Measurements from ENCODE around the gene RAB11FIP5. TPM values are rescaled to one million over a fixed set of nuclear protein-coding genes. Genes with fewer than 3 reads are reported as not detected.
"Not testable (repeated sequence)": the region's sequence is repeated elsewhere in the genome, so short reads cannot be mapped to it uniquely, and the experiment has no call there.

RAB11FIP5 gene
- total RNA-seq, 1 experiment from 2014 or later, result 18.1 TPM

DNA sequence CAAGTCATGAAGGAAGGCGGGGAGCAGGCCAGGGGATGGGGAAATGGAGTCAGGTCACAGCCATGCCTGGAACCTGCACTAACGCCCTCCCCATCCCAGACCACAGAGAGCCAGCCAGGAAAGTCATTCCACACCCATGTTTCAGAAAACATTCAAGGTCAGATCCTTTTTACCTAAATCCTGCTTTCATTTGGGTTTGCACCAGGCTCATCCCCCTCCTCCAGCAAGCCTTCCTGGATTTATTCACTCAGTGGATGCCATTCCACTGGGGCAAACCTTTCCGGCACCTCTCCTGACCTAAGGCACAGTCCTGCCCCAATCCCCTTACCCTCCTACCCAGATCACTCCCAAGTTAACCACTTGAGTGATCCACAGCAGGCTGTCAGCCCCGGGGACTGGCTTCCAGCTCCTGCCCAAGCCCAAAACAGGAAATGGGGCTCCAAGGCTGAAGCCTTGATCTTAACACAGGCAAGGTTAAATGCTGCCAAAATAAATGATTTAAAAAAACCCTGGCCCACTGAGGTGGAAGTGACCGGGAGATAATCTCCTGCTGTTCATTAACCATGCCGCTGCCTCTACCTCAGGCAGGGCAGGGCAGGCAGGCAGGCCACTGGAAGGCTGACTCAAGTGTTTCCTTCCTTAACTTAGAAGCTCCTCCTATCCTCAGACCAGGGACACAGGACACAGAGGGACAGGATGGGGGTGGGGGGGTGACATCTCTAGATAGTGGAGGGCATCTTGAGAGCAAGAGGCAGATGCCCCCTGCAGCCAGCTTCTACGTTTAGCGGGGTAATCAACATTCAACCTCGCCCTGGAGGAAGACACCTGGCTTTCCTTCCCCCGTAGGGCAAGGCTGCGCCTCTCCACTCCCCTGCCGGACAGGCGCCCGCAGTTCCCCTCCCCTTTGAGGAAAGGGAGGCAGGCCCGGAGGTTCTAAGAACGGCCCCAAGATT lies 1.4 kb downstream of the RAB11FIP5 start:
- peak; percentile 53 for DNase-seq (ENCODE audit: low spot score)
- in situ Hi-C loops (cut with HindIII; ENCODE audit: low sequenced_read_pairs), result no loop called here

DNA sequence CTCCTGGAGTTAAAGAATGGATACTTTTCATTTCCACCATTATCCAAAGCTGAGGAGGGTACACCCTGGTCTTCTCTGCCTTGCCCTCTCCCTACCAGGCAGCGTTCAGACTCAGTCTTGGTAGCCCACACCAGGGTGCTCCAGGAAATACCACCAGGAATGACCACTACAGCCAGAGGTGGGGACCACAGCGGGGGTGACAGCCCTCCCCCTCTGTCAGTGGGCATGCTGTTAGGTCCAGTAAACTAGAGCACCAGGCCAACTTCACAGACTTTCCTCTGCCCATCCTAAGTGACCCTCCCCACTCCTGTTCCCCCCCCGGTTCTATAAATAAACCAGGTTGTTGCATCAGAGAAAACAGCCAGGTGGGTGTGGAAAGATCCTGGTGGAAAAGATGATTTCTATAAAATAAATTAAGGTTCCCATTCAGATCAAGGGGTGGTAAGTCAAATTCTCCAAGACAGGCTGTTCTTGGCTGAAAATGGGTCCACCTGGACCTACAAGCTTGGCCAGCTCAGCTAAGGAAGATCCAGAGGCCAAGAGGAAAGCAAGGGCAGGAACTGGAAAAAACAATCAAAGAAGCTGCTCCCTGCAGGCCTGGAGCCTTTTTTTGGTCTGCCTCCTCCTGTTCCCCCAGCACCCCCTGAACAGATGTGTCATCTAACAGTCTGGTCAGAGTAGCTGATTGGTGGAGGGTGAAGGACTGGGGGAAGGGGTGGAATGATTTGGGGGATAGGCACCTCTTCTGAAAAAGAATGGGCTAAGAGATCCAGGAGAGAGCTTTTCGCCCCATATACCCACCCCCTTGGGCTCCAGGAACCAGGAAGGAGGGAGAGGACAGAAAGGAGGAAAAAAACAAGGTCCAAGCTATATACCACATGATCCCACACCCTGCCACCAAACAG lies 2.3 kb downstream of the RAB11FIP5 start:
- DNase-seq (ENCODE audit: low spot score), result no peak
- in situ Hi-C loops (cut with HindIII; ENCODE audit: low sequenced_read_pairs), result no loop called here

DNA sequence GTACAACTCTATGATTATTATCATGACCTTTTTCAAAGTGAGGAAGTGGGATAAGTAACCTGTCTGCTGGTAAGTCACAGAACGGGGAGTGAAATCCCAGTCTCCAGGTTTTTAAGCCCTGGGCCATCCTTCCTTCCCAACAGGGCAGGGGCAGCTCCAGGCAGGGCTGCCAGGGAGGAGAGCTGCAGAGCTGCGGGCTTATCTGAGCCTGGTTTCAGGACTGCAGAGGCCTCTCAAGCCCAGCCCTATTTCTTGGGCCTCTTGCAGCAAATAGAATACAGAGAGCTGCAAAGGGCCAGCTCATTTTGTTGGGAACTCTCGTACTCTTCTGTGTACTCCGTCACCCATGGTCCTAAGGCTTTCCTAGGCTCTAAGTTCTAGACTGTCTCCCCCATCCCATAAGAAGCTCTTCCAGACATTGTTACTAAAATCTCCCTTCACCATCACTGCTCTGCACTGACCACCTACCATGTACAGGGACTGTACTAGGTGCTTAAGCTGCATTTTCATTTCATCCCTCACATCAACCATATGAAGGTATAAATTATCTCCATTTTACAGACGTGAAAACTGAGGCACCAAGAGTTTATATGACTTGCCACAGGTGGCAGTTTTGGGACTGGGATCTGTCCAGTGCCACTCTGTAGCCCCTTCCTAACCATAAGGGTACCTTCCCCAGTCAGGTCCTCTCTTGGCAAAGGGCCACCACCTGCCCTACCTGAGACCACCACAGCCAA lies 3.1 kb downstream of the RAB11FIP5 start:
- DNase-seq (ENCODE audit: low spot score), result no peak
- in situ Hi-C loops (cut with HindIII; ENCODE audit: low sequenced_read_pairs), result no loop called here

DNA sequence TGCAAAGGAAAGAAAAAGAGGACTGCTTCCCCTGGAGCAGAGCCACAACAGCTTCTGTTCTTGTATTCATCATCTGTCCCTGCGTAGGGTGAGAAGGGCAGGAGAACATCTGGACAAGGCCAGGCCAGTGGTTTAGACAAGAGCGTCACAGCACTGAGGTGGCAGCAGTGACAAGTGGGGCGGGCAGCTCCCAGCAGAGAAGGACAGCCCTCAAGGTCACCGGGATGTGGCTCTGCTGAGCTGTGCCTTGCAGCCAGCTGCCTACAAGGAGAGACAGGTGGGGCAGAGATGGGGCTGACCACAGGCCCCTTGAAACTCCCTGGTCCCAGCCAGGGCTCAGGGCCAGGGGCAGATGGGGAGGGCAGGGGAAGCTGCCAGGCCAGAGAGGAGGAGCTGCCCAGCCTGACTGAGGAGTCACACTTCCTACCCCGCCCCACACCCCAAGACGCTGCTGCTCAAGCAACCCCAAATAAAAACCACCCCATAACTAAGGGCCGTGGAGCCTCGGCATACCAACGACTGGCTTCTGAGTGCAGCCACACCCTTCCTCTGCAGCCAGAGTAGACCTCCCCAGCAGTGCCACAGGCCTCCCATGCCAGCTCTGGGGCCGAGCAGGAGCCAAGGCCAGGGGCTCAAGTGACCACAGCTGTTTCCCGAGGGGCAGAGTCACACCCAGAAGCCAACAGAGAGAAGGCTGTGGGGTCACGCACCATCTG lies 5.4 kb downstream of the RAB11FIP5 start:
- peak; percentile 68 for DNase-seq (ENCODE audit: low spot score)

DNA sequence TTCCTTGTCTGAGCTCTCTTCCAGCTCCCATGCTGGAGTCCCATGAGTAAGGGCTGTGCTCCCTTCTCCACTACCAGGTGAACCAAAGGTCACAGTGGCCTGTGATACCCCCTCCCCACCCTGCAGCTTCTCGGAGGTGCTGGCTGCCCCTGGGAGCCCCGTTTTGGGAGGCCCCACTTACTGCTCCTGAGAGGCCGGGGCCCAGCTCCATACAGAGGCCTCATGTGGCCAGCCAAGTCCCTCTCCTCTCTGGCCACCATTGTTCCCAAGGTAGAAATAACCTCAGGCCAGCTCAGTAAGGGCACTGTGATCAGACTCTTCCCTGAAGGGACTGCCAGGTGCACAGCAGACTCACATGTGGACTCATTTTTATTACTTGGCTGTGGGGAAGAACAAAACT lies 6.0 kb downstream of the RAB11FIP5 start:
- in situ Hi-C loops (cut with HindIII; ENCODE audit: low sequenced_read_pairs), result no loop called here
- DNase-seq (ENCODE audit: low spot score), result no peak

More for the DNA sequence above, 5.4 kb downstream of the RAB11FIP5 start:
- in situ Hi-C loops (cut with HindIII; ENCODE audit: low sequenced_read_pairs), result no loop called here

DNA sequence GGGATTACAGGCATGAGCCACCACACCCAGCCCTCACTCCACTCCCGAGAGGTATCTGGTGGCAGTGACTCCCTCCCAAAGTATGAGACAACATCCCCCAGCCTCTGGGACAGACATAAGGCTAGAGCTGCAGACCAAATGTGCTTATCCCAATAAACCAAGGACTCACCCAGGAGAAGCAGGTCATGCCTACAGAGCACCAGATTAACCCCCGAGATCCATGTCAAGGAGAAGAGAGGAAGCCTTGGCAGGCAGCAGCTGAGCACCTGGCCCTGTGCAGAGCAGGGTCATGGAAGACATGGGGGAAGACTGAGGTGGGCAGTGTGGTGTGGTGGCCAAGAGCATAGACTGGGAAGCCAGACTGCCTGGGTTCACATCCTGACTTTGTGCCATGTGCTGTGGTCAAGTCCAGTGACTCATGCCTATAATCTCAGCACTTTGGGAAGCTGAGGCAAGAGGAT lies 7.2 kb downstream of the RAB11FIP5 start:
- no peak for DNase-seq (ENCODE audit: low spot score)
- in situ Hi-C loops (cut with HindIII; ENCODE audit: low sequenced_read_pairs), result no loop called here

DNA sequence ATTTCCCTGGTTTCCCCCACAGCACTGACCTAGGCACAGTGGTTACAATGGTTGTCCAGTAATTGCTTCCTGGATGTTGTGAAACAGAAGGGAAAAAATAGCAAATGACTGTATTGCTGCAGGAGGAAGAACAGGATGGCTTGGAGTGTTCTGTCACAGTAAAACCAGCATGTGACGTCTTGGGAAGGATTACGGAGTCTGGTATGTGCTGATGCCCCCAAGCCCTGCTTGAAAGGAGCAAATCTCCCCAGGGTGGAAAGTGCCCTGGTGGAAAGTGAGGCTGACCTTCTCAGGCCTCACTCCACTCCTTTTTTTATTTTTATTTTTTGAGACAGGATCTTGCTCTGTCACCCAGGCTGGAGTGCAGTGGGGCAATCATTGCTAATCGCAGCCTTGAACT lies 7.8 kb downstream of the RAB11FIP5 start:
- DNase-seq (ENCODE audit: low spot score), result no peak
- in situ Hi-C loops (cut with HindIII; ENCODE audit: low sequenced_read_pairs), result no loop called here

DNA sequence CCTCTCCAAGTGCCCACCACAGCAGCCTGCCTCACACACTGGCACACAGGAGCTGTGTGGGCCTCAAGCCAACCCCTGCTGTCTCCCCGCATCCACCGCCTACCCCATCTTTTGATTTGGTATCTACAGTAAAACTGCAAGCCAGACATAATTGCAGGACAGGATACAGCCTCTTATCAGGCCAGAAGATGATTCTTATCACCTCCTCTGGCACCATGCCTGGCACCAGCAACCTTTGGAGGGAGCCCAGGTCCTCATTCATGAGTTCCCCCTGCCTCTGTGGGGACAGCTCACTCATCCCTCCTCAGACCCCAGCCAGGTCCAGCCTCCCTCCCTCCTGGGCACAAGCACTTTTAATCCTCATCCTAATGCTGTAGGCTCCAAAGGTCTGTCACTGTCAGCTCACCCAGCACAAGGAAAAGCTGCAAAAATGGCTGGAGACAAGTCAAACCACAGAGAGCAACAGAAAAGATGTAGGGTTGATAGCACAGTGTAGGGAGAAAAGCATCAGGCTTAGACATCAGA lies 9.7 kb downstream of the RAB11FIP5 start:
- DNase-seq (ENCODE audit: low spot score), result peak; percentile 44
- in situ Hi-C loops (cut with HindIII; ENCODE audit: low sequenced_read_pairs), result no loop called here

DNA sequence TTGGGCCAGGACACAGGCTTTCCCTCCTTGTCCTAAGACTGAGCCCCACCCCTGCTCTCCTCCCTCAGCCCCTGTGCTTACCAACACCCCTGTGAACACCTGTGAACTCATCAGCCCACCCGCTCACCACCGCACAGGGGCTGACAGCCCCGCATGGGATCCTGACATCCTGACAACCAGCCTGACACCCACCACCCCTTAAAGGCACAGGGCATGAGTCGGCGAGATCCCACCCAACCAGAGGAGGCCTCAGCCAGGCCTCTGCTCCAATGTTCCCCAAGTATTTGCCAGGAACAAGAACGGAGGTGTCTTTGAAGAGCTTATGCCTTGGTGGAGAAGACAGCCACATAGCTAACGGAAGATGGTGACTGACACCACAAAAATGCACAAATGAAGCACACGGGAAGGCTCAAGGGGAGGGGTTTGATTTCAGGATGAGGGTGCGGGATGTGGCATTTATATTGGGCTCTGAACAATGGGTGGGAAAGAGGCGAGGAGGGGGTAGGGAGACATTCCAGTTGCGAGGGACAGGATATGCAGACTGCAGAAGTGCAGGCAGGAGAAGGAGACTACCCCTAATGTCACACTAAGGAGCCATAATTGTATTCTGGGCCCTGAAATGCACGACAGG lies 11.0 kb downstream of the RAB11FIP5 start:
- no peak for DNase-seq (ENCODE audit: low spot score)
- in situ Hi-C loops (cut with HindIII; ENCODE audit: low sequenced_read_pairs), result no loop called here

DNA sequence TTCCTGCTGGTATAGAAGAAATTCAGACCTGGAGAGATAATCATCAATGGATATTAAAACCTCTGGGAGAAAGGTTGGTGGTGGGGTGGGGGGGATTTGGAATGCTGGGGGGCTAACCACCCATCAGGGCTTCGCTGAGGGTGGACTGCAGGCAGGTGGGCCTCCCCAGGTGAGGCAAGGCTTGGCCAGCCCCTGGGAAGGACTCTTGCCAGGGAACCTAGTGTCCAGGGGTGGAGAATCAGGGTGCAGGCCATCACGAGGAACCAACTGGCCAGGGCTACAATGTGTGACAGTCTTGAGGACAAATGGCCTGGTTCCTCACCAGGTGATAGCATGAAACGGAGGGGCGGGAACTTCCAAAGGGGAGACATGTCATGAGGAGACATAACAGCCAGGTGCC lies 11.8 kb downstream of the RAB11FIP5 start:
- DNase-seq (ENCODE audit: low spot score), result no peak
- in situ Hi-C loops (cut with HindIII; ENCODE audit: low sequenced_read_pairs), result no loop called here

DNA sequence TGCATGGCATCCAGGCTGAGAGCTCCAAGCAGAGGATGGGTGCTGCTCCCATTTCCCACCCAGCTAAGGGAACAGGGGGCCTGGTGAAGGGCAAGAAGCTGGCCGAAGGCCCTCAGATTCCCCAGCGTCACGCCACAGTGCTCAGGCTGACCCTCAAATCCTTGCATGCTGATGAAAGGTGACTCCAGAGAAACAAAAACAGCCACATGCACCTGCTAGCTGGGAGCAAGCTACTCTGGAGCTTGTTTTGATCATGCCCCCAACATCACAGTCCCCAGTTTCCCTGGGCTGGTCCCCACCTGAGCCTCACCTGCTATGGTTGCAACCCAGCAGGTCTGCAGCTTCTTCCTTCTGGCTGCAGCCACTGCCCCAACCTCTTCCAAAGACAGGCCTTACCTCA lies 13.3 kb downstream of the RAB11FIP5 start:
- in situ Hi-C loops (cut with HindIII; ENCODE audit: low sequenced_read_pairs), result no loop called here
- DNase-seq (ENCODE audit: low spot score), result no peak

DNA sequence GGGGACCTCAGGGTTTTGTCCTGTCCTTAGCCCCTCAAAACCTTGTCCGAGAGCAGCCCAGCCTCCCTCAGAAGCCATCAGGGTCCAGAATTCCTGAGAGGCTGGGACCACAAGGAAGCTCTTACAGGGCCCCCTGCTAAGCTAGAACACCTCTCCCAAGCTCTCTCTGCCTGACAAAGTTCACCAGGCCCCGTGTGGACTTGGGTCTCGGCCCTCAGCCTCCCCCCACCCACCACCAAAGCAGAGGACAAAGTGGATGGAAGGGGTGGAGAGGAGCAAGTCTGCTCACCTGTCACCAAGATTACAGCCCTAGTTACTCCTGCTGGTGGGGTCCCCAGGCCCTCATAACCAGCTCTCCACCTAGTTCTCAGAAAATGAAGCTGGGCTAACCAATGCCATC lies 16.8 kb downstream of the RAB11FIP5 start:
- in situ Hi-C loops (cut with HindIII; ENCODE audit: low sequenced_read_pairs), result no loop called here
- DNase-seq (ENCODE audit: low spot score), result no peak

DNA sequence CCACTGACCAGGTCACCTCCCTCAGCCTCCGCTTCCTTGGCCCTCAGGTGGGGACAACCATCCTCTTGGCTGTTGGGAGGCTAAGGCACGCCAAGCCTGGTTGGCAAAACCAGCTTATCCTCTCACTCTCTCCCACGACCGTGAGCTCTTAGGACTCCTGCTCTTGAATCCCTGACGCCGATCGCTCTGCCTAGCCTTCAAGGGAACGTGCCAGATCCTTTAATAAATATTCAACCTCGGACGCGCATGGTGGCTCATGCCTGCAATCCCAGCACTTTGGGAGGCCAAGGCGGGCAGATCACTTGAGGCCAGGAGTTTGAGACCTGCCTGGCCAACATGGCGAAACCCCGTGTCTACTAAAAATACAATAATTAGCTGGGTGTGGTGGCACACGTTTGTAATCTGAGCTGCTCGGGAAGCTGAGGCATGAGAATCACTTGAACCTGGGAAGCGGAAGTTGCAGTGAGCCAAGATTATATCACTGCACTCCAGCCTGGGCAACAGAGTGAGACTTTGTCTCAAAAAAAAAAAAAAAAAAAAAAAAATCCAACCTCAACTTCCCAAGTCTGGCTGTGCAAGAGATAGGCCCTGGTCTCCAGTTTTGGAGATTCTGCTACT lies 19.0 kb downstream of the RAB11FIP5 start:
- in situ Hi-C loops (cut with HindIII; ENCODE audit: low sequenced_read_pairs), result not testable (repeated sequence)
- peak; percentile 41 for DNase-seq (ENCODE audit: low spot score)

DNA sequence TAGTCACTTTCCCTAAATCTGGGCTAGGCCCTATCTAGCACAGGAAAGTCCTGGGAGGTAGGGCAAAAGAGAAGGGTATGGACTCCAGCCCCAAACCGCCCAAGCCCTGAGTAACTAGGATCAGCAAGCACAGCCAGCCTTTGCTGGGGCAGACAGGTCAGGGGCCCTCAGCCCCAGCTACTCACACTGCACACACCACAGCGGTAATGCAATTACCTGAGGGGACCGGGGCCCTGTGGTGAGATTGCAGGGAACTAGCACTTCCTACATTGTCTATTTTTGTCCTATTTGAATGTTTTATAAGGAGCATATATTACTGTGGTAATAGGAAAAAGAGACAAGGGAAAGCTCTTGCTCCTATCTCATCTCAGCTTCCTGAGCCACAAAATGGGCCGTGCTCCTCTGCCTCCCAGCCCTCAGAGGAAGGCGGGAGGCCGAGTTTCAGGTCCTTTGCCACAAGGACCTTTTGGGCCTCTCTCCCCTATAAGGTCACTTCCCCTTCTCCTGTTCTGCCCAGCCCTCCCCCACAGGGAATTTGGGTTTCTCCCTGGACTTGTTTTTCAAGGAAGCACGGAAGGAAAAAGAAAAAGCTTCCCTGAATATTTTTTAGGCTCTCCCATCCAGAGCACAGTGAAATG lies 20.5 kb downstream of the RAB11FIP5 start:
- DNase-seq (ENCODE audit: low spot score), result no peak
- in situ Hi-C loops (cut with HindIII; ENCODE audit: low sequenced_read_pairs), result no loop called here

DNA sequence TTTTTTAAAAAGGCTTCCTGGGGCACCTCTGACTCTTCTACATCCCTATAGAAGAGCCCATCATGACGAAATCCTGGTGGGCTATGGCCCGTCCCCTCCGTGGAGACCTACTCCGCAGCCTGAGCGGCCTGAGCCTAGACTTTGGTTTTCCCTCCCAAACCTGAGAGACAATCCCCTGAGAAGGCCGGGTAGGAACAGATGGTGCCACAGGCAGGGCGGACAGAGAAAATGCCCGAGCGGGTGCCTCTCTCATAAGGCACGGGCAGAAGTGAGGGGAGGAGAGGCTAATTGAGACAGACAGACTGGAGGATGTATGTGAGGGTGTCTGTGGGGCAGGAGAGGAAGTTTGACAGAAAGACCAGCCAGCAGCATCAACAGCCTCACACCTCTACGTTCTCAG lies 21.1 kb downstream of the RAB11FIP5 start:
- in situ Hi-C loops (cut with HindIII; ENCODE audit: low sequenced_read_pairs), result no loop called here
- peak; percentile 71 for DNase-seq (ENCODE audit: low spot score)

DNA sequence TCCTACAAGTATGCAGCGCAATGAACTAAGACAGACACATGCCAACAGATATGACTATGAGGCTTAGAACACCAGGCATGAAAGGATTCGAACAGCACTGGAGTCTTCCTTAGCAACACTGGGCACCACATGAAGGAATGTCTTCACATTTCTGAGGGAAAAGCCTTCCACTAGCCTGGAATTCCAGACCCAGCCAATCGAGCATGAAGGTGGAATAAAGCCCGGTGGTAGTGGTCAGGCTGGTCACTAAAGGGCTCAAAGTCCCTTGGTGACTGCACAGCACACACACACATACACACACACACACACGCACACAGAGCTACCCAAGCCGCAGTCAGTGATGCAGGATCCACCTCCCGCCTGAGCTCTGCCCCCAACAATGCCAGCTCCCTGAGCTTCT lies 21.6 kb downstream of the RAB11FIP5 start:
- in situ Hi-C loops (cut with HindIII; ENCODE audit: low sequenced_read_pairs), result no loop called here
- DNase-seq (ENCODE audit: low spot score), result no peak

Measured in G401 (cell line).